Pancreas (tissue), 10 donors: Measurements from ENCODE around the gene MKKS. TPM values are rescaled to one million over a fixed set of nuclear protein-coding genes. Genes with fewer than 3 reads are reported as not detected.

Experiments
- ATAC-seq, 4 donors: fragments of 200-7000 bp; cut with Tn5 transposase; one replicate each; pipeline versions ENCODE4 v1.8.0 to v1.9.1; 2020; ENCODE audit warnings: mild to moderate bottlenecking in 4 of 4, moderate library complexity in 4 of 4
- DNase-seq, 6 donors: peaks; one replicate each; pipeline ENCODE4 v3.0.0-alpha.2; 2020
- FAIRE-seq: peaks from 2 replicates; lab custom pipeline; 2012; peaks lifted over from hg19 to GRCh38; lab: Jason Lieb, UNC
- H3K27ac ChIP-seq, 4 donors: fragments of 200-600 bp; sonication (generic); 1 replicate in 3 of 4; 2 replicates in 1 of 4; pipeline versions ENCODE4 v1.5.0 to v1.8.0; 2020
- H3K27me3 ChIP-seq, 4 donors: fragments of 200-600 bp; one replicate each; pipeline ENCODE4 v1.8.0; 2021
- H3K36me3 ChIP-seq, 3 donors: fragments of 200-600 bp; sonication (generic) in 1 of 3; one replicate each; pipeline versions ENCODE4 v1.5.0 to v1.8.0; 2020 to 2021
- H3K4me1 ChIP-seq, 3 donors: fragments of 200-600 bp; one replicate each; pipeline ENCODE4 v1.8.0; 2021
- H3K4me3 ChIP-seq, 4 donors: fragments of 200-600 bp; sonication (generic) in 2 of 4; one replicate each; pipeline versions ENCODE4 v1.5.0 to v1.8.0; 2020 to 2021
- H3K9me3 ChIP-seq, 4 donors: fragments of 200-600 bp; one replicate each; pipeline ENCODE4 v1.8.0; 2021
- CTCF ChIP-seq, 4 donors: fragments of 200-600 bp; sonication (generic) in 3 of 4; IDR thresholded peaks; one replicate each; pipeline versions ENCODE4 v1.5.0 to v1.8.0; 2021; ENCODE audit warnings: antibody characterized with exemption in 4 of 4
- WGBS, 2 donors: extraction: QIAGEN DNeasy Blood & Tissue Kit; methylation state at CpG; one replicate each; pipeline ENCODE4 v1.1.7; 2013; 5-methylcytosine and 5-hydroxymethylcytosine counted together
- intact Hi-C, 3 donors: fragments of 100-400 bp; cut with DNase I; formaldehyde crosslinking; loops; one replicate each; pipeline versions ENCODE4 v1.11.1 to v1.14.2; 2022
- polyA plus RNA-seq, 2 donors: library from polyadenylated mRNA; stranded (reverse); fragments of 200-250 nt; gene quantifications; one replicate each; pipeline ENCODE4 v1.2.3, GENCODE V29; 2013
- total RNA-seq, 6 donors: library from RNA; stranded (reverse); fragmentation: NEBNext Ultra II Directional in 4 of 6; extraction: Animal tissue kit (Norgen Biotek cat#: 25700) in 4 of 6; gene quantifications; one replicate each; pipeline versions ENCODE4 v1.2.1 to v1.2.4, GENCODE V29; 2021 to 2023
- donor health status: healthy with polysubstance abuse.
- donor health status: DM: no; HTN: no; CAD: no; lungs with moderate emphysema.
- donor health status: DM: no; HTN: no; CAD: no.
- donor health status: control.
- donor health status: control.
- donor health status: Bipolar disorder and iron deficiency.
- donor health status: DM: yes; HTN: yes; CAD: no.
- donor health status: DM: no; HTN: no; CAD: no.
- donor health status: DM: no; HTN: no; CAD: no.
- donor health status: DM: yes; HTN: yes; CAD: no.

The MKKS gene
- total RNA-seq (10 to 100 TPM in 1 of 6 donors, 1 to 10 TPM in 5; 5.3 to 12.1 (median 7.3) TPM), polyA plus RNA-seq (10 to 100 TPM in 1 of 2 donors, 1 to 10 TPM in 1; 7.5 to 15.3 TPM)

- no peak for FAIRE-seq
- DNase-seq: peak; percentile 91 to 95 (median 92)
- intact Hi-C loops: no loop called here
- no peaks in the 10 kb centered on the region for H3K27me3 ChIP-seq
- peak within 1 kb of the TSS; percentile 77 to 95 (median 84) for H3K27ac ChIP-seq
- no peaks in the 10 kb centered on the region for H3K36me3 ChIP-seq
- no peak for TF ChIP-seq CTCF (IDR thresholded peaks at IDR 0.05)
- no peaks in the 10 kb centered on the region for H3K9me3 ChIP-seq
- WGBS, 2 donors: 0% methylated on average over 73 of the region's 73 CpGs
- peak within 1 kb of the TSS; percentile 56 to 88 (median 87) for H3K4me3 ChIP-seq
- ATAC-seq: peak; percentile 82 to 90 (median 84)
- H3K4me1 ChIP-seq: peaks cover 0 to 20% (median 0%) of the 10 kb centered on the region in 3 donors
These were observed at the start of gene MKKS for GRCh38 chr20:10433623-10434466. TSS of gene MKKS (minus strand) at chr20:10434222. CDS start at chr20:10413514, 20,708 bp downstream.

GRCh38 chr20:10483691-10484090 lies 49.7 kb upstream of the MKKS start:
- H3K36me3 ChIP-seq: no peaks in the 10 kb centered on the region
- no peak overlapping the region for H3K27ac ChIP-seq
- 92 to 98% methylated on average over 2 of the region's 2 CpGs for WGBS, 2 donors
- H3K9me3 ChIP-seq: no peaks in the 10 kb centered on the region
- DNase-seq: no peak
- H3K4me3 ChIP-seq: no peak overlapping the region
- H3K4me1 ChIP-seq: no peaks in the 10 kb centered on the region
- H3K27me3 ChIP-seq: no peaks in the 10 kb centered on the region
- no peak for ATAC-seq
- intact Hi-C loops: no loop called here
- no peak for FAIRE-seq
- no peak for TF ChIP-seq CTCF (IDR thresholded peaks at IDR 0.05)

GRCh38 chr20:10481676-10482075 lies 47.7 kb upstream of the MKKS start:
- FAIRE-seq: no peak
- TF ChIP-seq CTCF (IDR thresholded peaks at IDR 0.05): no peak
- no peak for DNase-seq
- Histone ChIP-seq H3K36me3 (no peaks in the 10 kb centered on the region), H3K4me1 (no peaks in the 10 kb centered on the region), H3K4me3 (no peak overlapping the region), H3K27me3 (no peaks in the 10 kb centered on the region), H3K9me3 (no peaks in the 10 kb centered on the region), H3K27ac (no peak overlapping the region)
- no peak for ATAC-seq
- intact Hi-C loops: no loop called here
- 82 to 86% methylated on average over 5 of the region's 5 CpGs for WGBS, 2 donors

- FAIRE-seq: no peak
- 77 to 85% methylated on average over 4 of the region's 4 CpGs for WGBS, 2 donors
- Histone ChIP-seq H3K36me3 (no peaks in the 10 kb centered on the region), H3K9me3 (no peaks in the 10 kb centered on the region), H3K4me1 (no peaks in the 10 kb centered on the region), H3K27ac (no peak overlapping the region), H3K27me3 (no peaks in the 10 kb centered on the region), H3K4me3 (no peak overlapping the region)
- DNase-seq: no peak
- TF ChIP-seq CTCF (IDR thresholded peaks at IDR 0.05): no peak
- intact Hi-C loops: no loop called here
- ATAC-seq: no peak
These were observed 44.9 kb upstream of the MKKS start for GRCh38 chr20:10478930-10479329.

GRCh38 chr20:10478205-10478604 lies 44.2 kb upstream of the MKKS start:
- H3K27me3 ChIP-seq: no peaks in the 10 kb centered on the region
- H3K4me3 ChIP-seq: no peak overlapping the region
- no peaks in the 10 kb centered on the region for H3K9me3 ChIP-seq
- DNase-seq (no peak), FAIRE-seq (no peak), ATAC-seq (no peak)
- H3K36me3 ChIP-seq: no peaks in the 10 kb centered on the region
- no peak for TF ChIP-seq CTCF (IDR thresholded peaks at IDR 0.05)
- H3K27ac ChIP-seq: no peak overlapping the region
- no peaks in the 10 kb centered on the region for H3K4me1 ChIP-seq
- intact Hi-C loops: no loop called here
- 96 to 100% methylated on average over 1 of the region's 1 CpG for WGBS, 2 donors
